Vagina (tissue), 2 donors: Measurements from ENCODE around the gene ATP6V0C.

ENCODE experiments used
- CTCF ChIP-seq, 3 experiments: fragments of 450-650 bp in 2 of 3; fragments of 200-600 bp in 1 of 3; sonication (generic) in 1 of 3; IDR thresholded peaks; one replicate each; pipeline ENCODE4 v1.5.1; 2017 to 2019; ENCODE audit warnings: antibody characterized with exemption in 3 of 3, mild to moderate bottlenecking in 2 of 3, moderate library complexity in 2 of 3
- POLR2A ChIP-seq, 2 donors: fragments of 450-650 bp; IDR thresholded peaks; one replicate each; pipeline ENCODE4 v1.6.1; 2017; ENCODE audit warnings: antibody characterized with exemption in 2 of 2, mild to moderate bottlenecking in 2 of 2, moderate library complexity in 2 of 2

- TF ChIP-seq CTCF (IDR thresholded peaks at IDR 0.05): no peak
- TF ChIP-seq POLR2A (IDR thresholded peaks at IDR 0.05): no peak
Observed at GRCh38 chr16:2501946-2502895, 11.5 kb upstream of the ATP6V0C start.
